Gastroesophageal sphincter (tissue), 3 donors: ENCODE results near the gene HYAL1.
"Not testable (repeated sequence)": the region's sequence is repeated elsewhere in the genome, so short reads cannot be mapped to it uniquely, and the experiment has no call there.

Source experiments
- CTCF ChIP-seq, 4 experiments: fragments of 200-600 bp in 2 of 4; fragments of 450-650 bp in 2 of 4; sonication (generic) in 1 of 4; IDR thresholded peaks; one replicate each; pipeline ENCODE4 v1.5.1; 2017 to 2019; ENCODE audit warnings: antibody characterized with exemption in 4 of 4, mild to moderate bottlenecking in 2 of 4, moderate library complexity in 2 of 4
- POLR2AphosphoS5 ChIP-seq: sonication (generic); formaldehyde crosslinking; IDR thresholded peaks from one replicate; pipeline ENCODE4 v1.6.1; 2017; ENCODE audit warnings: antibody characterized with exemption

GRCh38 chr3:50312041-50312440, 8.7 kb upstream of the HYAL1 start:
- not testable (repeated sequence) for TF ChIP-seq CTCF (IDR thresholded peaks at IDR 0.05); POLR2AphosphoS5
